Panc1 (cell line): Measurements from ENCODE around the gene COX7A1.

ENCODE experiments used
- CTCF ChIP-seq: fragments of 450-650 bp; IDR thresholded peaks from 2 replicates; pipeline ENCODE4 v1.5.1; 2017; ENCODE audit warnings: mild to moderate bottlenecking
- POLR2AphosphoS5 ChIP-seq: IDR thresholded peaks from 2 replicates; pipeline ENCODE4 v1.6.1; 2012; ENCODE audit warnings: mild to moderate bottlenecking, low read depth, low read length, moderate library complexity
- SIN3A ChIP-seq: IDR thresholded peaks from 2 replicates; pipeline ENCODE4 v1.6.1; 2012; ENCODE audit warnings: low read depth, mild to moderate bottlenecking, low read length, moderate library complexity, borderline replicate concordance; ENCODE audit not compliant: insufficient read depth
- TCF7L2 ChIP-seq: IDR thresholded peaks from 2 replicates; pipeline ENCODE4 v1.6.1; 2011; ENCODE audit warnings: mild to moderate bottlenecking, low read depth, low read length, inconsistent platforms
- TF ChIP-seq, protein P1 (sequence below), 2 experiments: IDR thresholded peaks; 2 replicates each; pipeline ENCODE4 v1.6.1; 2011 to 2012; ENCODE audit warnings: low read depth in 2 of 2, control low read depth in 1 of 2, low read length in 1 of 2, mild to moderate bottlenecking in 1 of 2, moderate library complexity in 1 of 2; ENCODE audit not compliant: insufficient read depth in 1 of 2

GRCh38 chr19:36152019-36152351 lies 262 bp downstream of the COX7A1 start:
- TF ChIP-seq CTCF (no peak), POLR2AphosphoS5 (peak; percentile 43; the same call in 1 of the 2 replicates), SIN3A (no peak), TCF7L2 (no peak)
- TF ChIP-seq, protein P1, sequence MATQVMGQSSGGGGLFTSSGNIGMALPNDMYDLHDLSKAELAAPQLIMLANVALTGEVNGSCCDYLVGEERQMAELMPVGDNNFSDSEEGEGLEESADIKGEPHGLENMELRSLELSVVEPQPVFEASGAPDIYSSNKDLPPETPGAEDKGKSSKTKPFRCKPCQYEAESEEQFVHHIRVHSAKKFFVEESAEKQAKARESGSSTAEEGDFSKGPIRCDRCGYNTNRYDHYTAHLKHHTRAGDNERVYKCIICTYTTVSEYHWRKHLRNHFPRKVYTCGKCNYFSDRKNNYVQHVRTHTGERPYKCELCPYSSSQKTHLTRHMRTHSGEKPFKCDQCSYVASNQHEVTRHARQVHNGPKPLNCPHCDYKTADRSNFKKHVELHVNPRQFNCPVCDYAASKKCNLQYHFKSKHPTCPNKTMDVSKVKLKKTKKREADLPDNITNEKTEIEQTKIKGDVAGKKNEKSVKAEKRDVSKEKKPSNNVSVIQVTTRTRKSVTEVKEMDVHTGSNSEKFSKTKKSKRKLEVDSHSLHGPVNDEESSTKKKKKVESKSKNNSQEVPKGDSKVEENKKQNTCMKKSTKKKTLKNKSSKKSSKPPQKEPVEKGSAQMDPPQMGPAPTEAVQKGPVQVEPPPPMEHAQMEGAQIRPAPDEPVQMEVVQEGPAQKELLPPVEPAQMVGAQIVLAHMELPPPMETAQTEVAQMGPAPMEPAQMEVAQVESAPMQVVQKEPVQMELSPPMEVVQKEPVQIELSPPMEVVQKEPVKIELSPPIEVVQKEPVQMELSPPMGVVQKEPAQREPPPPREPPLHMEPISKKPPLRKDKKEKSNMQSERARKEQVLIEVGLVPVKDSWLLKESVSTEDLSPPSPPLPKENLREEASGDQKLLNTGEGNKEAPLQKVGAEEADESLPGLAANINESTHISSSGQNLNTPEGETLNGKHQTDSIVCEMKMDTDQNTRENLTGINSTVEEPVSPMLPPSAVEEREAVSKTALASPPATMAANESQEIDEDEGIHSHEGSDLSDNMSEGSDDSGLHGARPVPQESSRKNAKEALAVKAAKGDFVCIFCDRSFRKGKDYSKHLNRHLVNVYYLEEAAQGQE (IDR thresholded peaks at IDR 0.05; ENCODE audit: insufficient read depth in 1 of 2, low read depth in 2 of 2, low read length in 1 of 2), result no peak
